K562 (cell line): ENCODE measurements around the gene FCRLA. TPM values are rescaled to one million over a fixed set of nuclear protein-coding genes. Genes with fewer than 3 reads are reported as not detected.

Source experiments
- ATAC-seq: fragments of 200-7000 bp; cut with Tn5 transposase; 3 replicates; pipeline ENCODE4 v1.9.1; 2020; ENCODE audit warnings: moderate library complexity
- BruUV-seq: library from RNA; stranded (reverse); fragments of 400-500 nt; replicated peaks from 2 replicates; lab custom pipeline; 2021; lab: Mats Ljungman, UMichigan
- CTCF ChIA-PET: fragments of 300-600 bp; formaldehyde crosslinking; extraction: SDS; loops from one replicate; lab custom pipeline; 2021; ENCODE audit warnings: low intra/inter-chr PET ratio; lab: Yijun Ruan, JAX
- POLR2A ChIA-PET: fragments of 300-600, 350-650 bp; sonication (Branson Sonifier 250); formaldehyde crosslinking; extraction: SDS; loops from one replicate; lab custom pipeline; 2021; ENCODE audit warnings: antibody characterized with exemption, inconsistent platforms; lab: Yijun Ruan, JAX
- DNase-seq, 4 experiments: peaks; one replicate each; pipeline versions ENCODE4 v3.0.0 to v3.0.0-alpha.2; 2011 to 2018; ENCODE audit warnings: low spot score in 3 of 4, mixed read lengths in 3 of 4; ENCODE audit errors: extremely low read depth in 1 of 4
- FAIRE-seq: peaks from 2 replicates; lab custom pipeline; 2011; peaks lifted over from hg19 to GRCh38; lab: Jason Lieb, UNC
- H2AFZ ChIP-seq: 2 replicates; pipeline ENCODE4 v1.6.0; 2011; ENCODE audit warnings: low read depth, low read length, control low read depth, inconsistent platforms
- H3K27ac ChIP-seq: fragments of 200-600 bp; 3 replicates; pipeline ENCODE4 v1.8.0; 2011; ENCODE audit warnings: low read depth, mild to moderate bottlenecking, control low read depth, inconsistent platforms, low read length, moderate library complexity, mixed read lengths; ENCODE audit errors: extremely low read depth
- H3K27me3 ChIP-seq, 2 experiments: fragments of 300-600 bp in 1 of 2; 2 replicates in 1 of 2; 3 replicates in 1 of 2; pipeline versions ENCODE4 v1.6.0 to v1.8.0; 2011; ENCODE audit warnings: inconsistent platforms in 2 of 2, low read length in 2 of 2, mild to moderate bottlenecking in 1 of 2, mixed read lengths in 1 of 2, moderate library complexity in 1 of 2; ENCODE audit not compliant: control insufficient read depth in 2 of 2, insufficient read depth in 2 of 2
- H3K36me3 ChIP-seq: fragments of 300-600 bp; 3 replicates; pipeline ENCODE4 v1.8.0; 2011; ENCODE audit warnings: mild to moderate bottlenecking, low read length, inconsistent platforms; ENCODE audit not compliant: control insufficient read depth, insufficient read depth
- H3K4me1 ChIP-seq, 2 experiments: fragments of 200-600 bp in 1 of 2; replicated peaks in 1 of 2; 2 replicates in 1 of 2; 3 replicates in 1 of 2; pipeline versions ENCODE4 v1.5.1 to v1.8.0; 2011; ENCODE audit warnings: inconsistent platforms in 2 of 2, low read length in 2 of 2, mild to moderate bottlenecking in 1 of 2, mixed read lengths in 1 of 2, moderate library complexity in 1 of 2; ENCODE audit not compliant: control insufficient read depth in 2 of 2, insufficient read depth in 2 of 2
- H3K4me2 ChIP-seq: 2 replicates; pipeline ENCODE4 v1.6.1; 2011; ENCODE audit warnings: low read length, control low read depth, inconsistent platforms, mixed read lengths; ENCODE audit not compliant: insufficient read depth
- H3K4me3 ChIP-seq: fragments of 200-600 bp; sonication (generic), shearing (Covaris generic); 2 replicates; pipeline ENCODE4 v1.5.1; 2016; ENCODE audit warnings: control low read depth, inconsistent platforms
- H3K79me2 ChIP-seq: fragments of 200-600 bp; 3 replicates; pipeline ENCODE4 v1.8.0; 2011; ENCODE audit warnings: low read length, inconsistent platforms; ENCODE audit not compliant: control insufficient read depth, insufficient read depth
- H3K9ac ChIP-seq, 2 experiments: 2 replicates each; pipeline versions ENCODE4 v1.6.0 to v1.6.1; 2011; ENCODE audit warnings: low read depth in 2 of 2, low read length in 2 of 2, control low read depth in 1 of 2, inconsistent platforms in 1 of 2, mild to moderate bottlenecking in 1 of 2, mixed read lengths in 1 of 2; ENCODE audit not compliant: insufficient read depth in 1 of 2
- H3K9me1 ChIP-seq: one replicate; pipeline ENCODE4 v1.6.0; 2011; ENCODE audit warnings: inconsistent platforms, mild to moderate bottlenecking, low read length, moderate library complexity; ENCODE audit not compliant: control insufficient read depth, insufficient read depth
- H3K9me3 ChIP-seq: replicated peaks from 2 replicates; pipeline ENCODE4 v1.5.1; 2011; ENCODE audit warnings: low read depth, low read length, inconsistent platforms; ENCODE audit not compliant: control insufficient read depth, insufficient read depth
- H4K20me1 ChIP-seq: replicated peaks from 2 replicates; pipeline ENCODE4 v1.6.1; 2011; ENCODE audit warnings: low read length, inconsistent platforms, mixed read lengths; ENCODE audit not compliant: control insufficient read depth, insufficient read depth
- CBX5 ChIP-seq: IDR thresholded peaks from 2 replicates; pipeline ENCODE4 v1.6.1; 2014; ENCODE audit warnings: low read depth, borderline replicate concordance
- PATZ1 ChIP-seq: fragments of 250-450 bp; sonication (Bioruptor Pico); IDR thresholded peaks from 2 replicates; pipeline ENCODE4 v1.5.0; 2020; ENCODE audit warnings: mild to moderate bottlenecking, borderline replicate concordance
- PRDM10 ChIP-seq: fragments of 450-650 bp; IDR thresholded peaks from 2 replicates; pipeline ENCODE4 v1.6.1; 2018; ENCODE audit not compliant: partially characterized antibody
- SNIP1 ChIP-seq: fragments of 450-650 bp; IDR thresholded peaks from 2 replicates; pipeline ENCODE4 v1.7.1; 2017; ENCODE audit warnings: low read depth, mild to moderate bottlenecking
- ZNF165 ChIP-seq: fragments of 250-450 bp; sonication (Bioruptor Pico); IDR thresholded peaks from 2 replicates; pipeline ENCODE4 v1.4.0; 2020; ENCODE audit warnings: borderline replicate concordance
- ZNF175 ChIP-seq: fragments of 200-800 bp; sonication (Bioruptor generic); IDR thresholded peaks from 2 replicates; pipeline ENCODE4 v1.6.1; 2016; ENCODE audit warnings: low read depth, mild to moderate bottlenecking, missing genetic modification characterization, missing compliant biosample characterization
- whole genome bisulfite sequencing: fragments of 100-300 bp; shearing (Covaris generic); methylation state at CpG from one replicate; pipeline ENCODE4 v1.1.6; 2016; ENCODE audit warnings: low coverage, mixed read lengths; ENCODE audit not compliant: insufficient coverage; ENCODE audit errors: missing lambda C conversion rate; 5-methylcytosine and 5-hydroxymethylcytosine counted together
- in situ Hi-C: fragments of 300-500 bp; cut with MboI; formaldehyde crosslinking; loops from 4 replicates; pipeline ENCODE4 v1.15.0; 2018; ENCODE audit warnings: inconsistent platforms, mixed read lengths
- intact Hi-C: fragments of 100-400 bp; cut with micrococcal nuclease; formaldehyde crosslinking; loops from 2 replicates; pipeline ENCODE4 v1.14.2; 2022
- polyA plus RNA-seq, 8 experiments: library from polyadenylated mRNA; depleted of rRNA in 4 of 8; stranded (reverse) in 5 of 8; unstranded in 3 of 8; fragments of >200 nt; fragmentation: Nextera tagmentation in 2 of 8; fragmentation: Illumina TruSeq in 1 of 8; extraction: Ambion mirVana in 2 of 8; extraction: Trizol in 1 of 8; gene quantifications; 2 replicates each; pipeline versions ENCODE4 v1.2.1 to v1.2.3, GENCODE V29; 2011 to 2014; ENCODE audit warnings: inconsistent platforms in 1 of 8, missing spikeins in 1 of 8
- total RNA-seq, 7 experiments: library from RNA; depleted of rRNA in 6 of 7; stranded (reverse); fragments of >200 nt in 6 of 7; fragmentation: Illumina TruSeq in 2 of 7; extraction: Trizol in 2 of 7; gene quantifications; 2 replicates each; pipeline versions ENCODE4 v1.2.1 to v1.2.3, GENCODE V29; 2011 to 2021; ENCODE audit warnings: low replicate concordance in 1 of 7

Gene FCRLA
- total and polyA plus RNA-seq, 9 of the 15 experiments (the other 6 are each of a cell fraction or from before 2014, with no cell fraction given): 0.09 to 0.84 (median 0.44) TPM

- Histone ChIP-seq H3K9me3 (no peaks in the 10 kb centered on the region), H3K9ac (no peak overlapping the region), H3K36me3 (no peaks in the 10 kb centered on the region), H4K20me1 (no peaks in the 10 kb centered on the region), H3K27ac (no peak overlapping the region), H3K4me1 (peaks cover 3 to 21% of the 10 kb centered on the region in 2 experiments; a peak in 4 of 5 replicates), H3K79me2 (no peaks in the 10 kb centered on the region), H3K27me3 (no peaks in the 10 kb centered on the region), H2AFZ (no peak overlapping the region), H3K9me1 (no peaks in the 10 kb centered on the region), H3K4me2 (no peak overlapping the region), H3K4me3 (no peak overlapping the region)
- in situ Hi-C loops (no loop called here), intact Hi-C loops (no loop called here)
- TF ChIP-seq CBX5: no peak
- DNase-seq: no peak
- BruUV-seq: no TSS peak
- CTCF ChIA-PET: interaction anchor here (0.7 kb wide), 1 partner anchor 10 kb away, joined by 6 read pairs; no protein-coding TSS in a partner anchor
- ATAC-seq: no peak
- FAIRE-seq: no peak
- POLR2A ChIA-PET: no interaction called here
- WGBS: 61% methylated on average over 4 of the region's 4 CpGs
Observed at GRCh38 chr1:161705537-161705936, 1.5 kb upstream of the FCRLA start.

GRCh38 chr1:161706113-161706481 is 932 bp upstream of the FCRLA start:
- in situ Hi-C loops (no loop called here), intact Hi-C loops (loop anchor here (2.0 kb wide), 1 partner anchor 15 kb away; the partner anchor contains the start of gene FCRLB)
- H3K4me2 ChIP-seq: peak overlapping the region; percentile 28
- ATAC-seq: no peak
- CTCF ChIA-PET: interaction anchor here (0.7 kb wide), 1 partner anchor 9 kb away, joined by 6 read pairs; no protein-coding TSS in a partner anchor
- H3K9ac ChIP-seq: peak overlapping the region in 1 of 2 experiments; percentile 23; a peak in 1 of 4 replicates
- no peaks in the 10 kb centered on the region for H4K20me1 ChIP-seq
- 55% methylated on average over 2 of the region's 3 CpGs for WGBS
- POLR2A ChIA-PET: no interaction called here
- H3K27me3 ChIP-seq: no peaks in the 10 kb centered on the region
- peak overlapping the region; percentile 48; the same call in 2 of the 3 replicates for H3K27ac ChIP-seq
- DNase-seq: no peak
- H3K4me1 ChIP-seq: peaks cover 0 to 22% of the 10 kb centered on the region in 2 experiments; a peak in 4 of 5 replicates
- H3K9me3 ChIP-seq: no peaks in the 10 kb centered on the region
- BruUV-seq: no TSS peak
- peak overlapping the region; percentile 11; the same call in 1 of the 2 replicates for H2AFZ ChIP-seq
- peak; percentile 35 for FAIRE-seq
- H3K36me3 ChIP-seq: no peaks in the 10 kb centered on the region
- no peak overlapping the region for H3K4me3 ChIP-seq
- no peaks in the 10 kb centered on the region for H3K79me2 ChIP-seq
- H3K9me1 ChIP-seq: no peaks in the 10 kb centered on the region
- no peak for TF ChIP-seq PATZ1 (CRISPR knock-in tag)
- TF ChIP-seq SNIP1: no peak
- no peak for TF ChIP-seq ZNF165 (CRISPR knock-in tag)
- peak; percentile 57 for TF ChIP-seq PRDM10
- TF ChIP-seq ZNF175 (CRISPR knock-in tag): peak; percentile 77; the same call in 1 of the 2 replicates
